Colonic mucosa (tissue), 4 donors: Measurements from ENCODE around the gene CWC25. TPM values are rescaled to one million over a fixed set of nuclear protein-coding genes. Genes with fewer than 3 reads are reported as not detected.
A peak's percentile ranks its signal among the peaks of the same experiment; 100 is the strongest.

Experiments used
- DNase-seq: peaks from one replicate; pipeline ENCODE4 v3.0.0-alpha.2; 2020
- H3K27ac ChIP-seq: fragments of 200-600 bp; one replicate; pipeline ENCODE4 v1.8.0; 2021
- H3K27me3 ChIP-seq: fragments of 200-600 bp; one replicate; pipeline ENCODE4 v1.8.0; 2021
- H3K36me3 ChIP-seq: fragments of 200-600 bp; one replicate; pipeline ENCODE4 v1.8.0; 2021
- H3K4me1 ChIP-seq: fragments of 200-600 bp; one replicate; pipeline ENCODE4 v1.8.0; 2021; ENCODE audit warnings: mild to moderate bottlenecking
- H3K4me3 ChIP-seq: fragments of 200-600 bp; one replicate; pipeline ENCODE4 v1.8.0; 2021
- H3K9ac ChIP-seq, 2 donors: one replicate each; pipeline ENCODE4 v1.7.0; 2013; ENCODE audit warnings: control low read depth in 2 of 2, low read depth in 2 of 2, low read length in 2 of 2
- H3K9me3 ChIP-seq: fragments of 200-600 bp; one replicate; pipeline ENCODE4 v1.8.0; 2021
- CTCF ChIP-seq: fragments of 200-600 bp; IDR thresholded peaks from one replicate; pipeline ENCODE4 v1.8.0; 2022; ENCODE audit warnings: antibody characterized with exemption, mild to moderate bottlenecking
- intact Hi-C: fragments of 100-400 bp; cut with DNase I; formaldehyde crosslinking; loops from one replicate; pipeline ENCODE4 v1.14.1; 2022
- total RNA-seq, 2 donors: library from RNA; stranded (reverse); fragmentation: NEBNext Ultra II Directional in 1 of 2; extraction: Animal tissue kit (Norgen Biotek cat#: 25700) in 1 of 2; gene quantifications; one replicate each; pipeline ENCODE4 v1.2.1, GENCODE V29; 2021
- donor health status: healthy.
- donor health status: DM: no; HTN: no; CAD: no.
- donor health status: DM: no; HTN: no; CAD: no.

The CWC25 gene
- total RNA-seq, 2 donors from 2014 or later: 18.7 TPM

- Histone ChIP-seq H3K27me3 (no peaks in the 10 kb centered on the region), H3K36me3 (peaks cover 11% of the 10 kb centered on the region), H3K27ac (no peak overlapping the region), H3K9ac (no peak overlapping the region), H3K9me3 (no peaks in the 10 kb centered on the region), H3K4me3 (no peak overlapping the region), H3K4me1 (no peaks in the 10 kb centered on the region)
- no peak for TF ChIP-seq CTCF
- no peak for DNase-seq
- intact Hi-C loops: no loop called here
Observed at GRCh38 chr17:38768417-38768816, 56.7 kb downstream of the CWC25 start.

- intact Hi-C loops: no loop called here
- Histone ChIP-seq H3K4me1 (no peaks in the 10 kb centered on the region), H3K27me3 (no peaks in the 10 kb centered on the region), H3K9ac (no peak overlapping the region), H3K4me3 (no peak overlapping the region), H3K9me3 (no peaks in the 10 kb centered on the region), H3K27ac (no peak overlapping the region), H3K36me3 (peaks cover 11% of the 10 kb centered on the region)
- TF ChIP-seq CTCF: no peak
- no peak for DNase-seq
Observed at GRCh38 chr17:38766341-38766740, 58.8 kb downstream of the CWC25 start.

- H3K27ac ChIP-seq: no peak overlapping the region
- H3K4me3 ChIP-seq: no peak overlapping the region
- H3K9me3 ChIP-seq: no peaks in the 10 kb centered on the region
- H3K27me3 ChIP-seq: no peaks in the 10 kb centered on the region
- intact Hi-C loops: no loop called here
- H3K4me1 ChIP-seq: no peaks in the 10 kb centered on the region
- H3K9ac ChIP-seq: no peak overlapping the region
- TF ChIP-seq CTCF: no peak
- H3K36me3 ChIP-seq: no peaks in the 10 kb centered on the region
- DNase-seq: no peak
Observed at GRCh38 chr17:38762231-38762630, 62.9 kb downstream of the CWC25 start.

GRCh38 chr17:38761612-38762011 lies 63.5 kb downstream of the CWC25 start:
- no peak overlapping the region for H3K4me3 ChIP-seq
- no peak overlapping the region for H3K9ac ChIP-seq
- intact Hi-C loops: no loop called here
- no peaks in the 10 kb centered on the region for H3K27me3 ChIP-seq
- H3K9me3 ChIP-seq: no peaks in the 10 kb centered on the region
- no peak for TF ChIP-seq CTCF
- peaks cover under 1% of the 10 kb centered on the region for H3K36me3 ChIP-seq
- H3K27ac ChIP-seq: no peak overlapping the region
- H3K4me1 ChIP-seq: no peaks in the 10 kb centered on the region
- DNase-seq: peak; percentile 22

- intact Hi-C loops: no loop called here
- H3K27ac ChIP-seq: peak overlapping the region; percentile 67
- peak overlapping the region; percentile 80 for H3K4me3 ChIP-seq
- H3K27me3 ChIP-seq: no peaks in the 10 kb centered on the region
- peaks cover 10% of the 10 kb centered on the region for H3K36me3 ChIP-seq
- H3K9ac ChIP-seq: peak overlapping the region; percentile 93 to 95
- no peak for TF ChIP-seq CTCF
- H3K4me1 ChIP-seq: peaks cover 15% of the 10 kb centered on the region
- peak; percentile 29 for DNase-seq
- no peaks in the 10 kb centered on the region for H3K9me3 ChIP-seq
Observed at GRCh38 chr17:38753071-38753506, 72.0 kb downstream of the CWC25 start.
